NCI-H1417 (cell line): Measurements from ENCODE around the gene SCYGR7.

ENCODE experiments used
- DNase-seq, 3 experiments: peaks; one replicate each; lab custom pipeline; 2025; lab: John Stamatoyannopoulos, UW

Gene SCYGR7

GRCh38 chr2:227759411-227760118 lies 31.4 kb downstream of the SCYGR7 start:
- no peak for DNase-seq

- no peak for DNase-seq
Observed at GRCh38 chr2:227761740-227762476, 33.8 kb downstream of the SCYGR7 start.

- DNase-seq = no peak
Observed at GRCh38 chr2:227765788-227766372, 37.7 kb downstream of the SCYGR7 start.

GRCh38 chr2:227766373-227766883 lies 38.3 kb downstream of the SCYGR7 start:
- peak; percentile 39 to 82 (median 57) for DNase-seq

DNA sequence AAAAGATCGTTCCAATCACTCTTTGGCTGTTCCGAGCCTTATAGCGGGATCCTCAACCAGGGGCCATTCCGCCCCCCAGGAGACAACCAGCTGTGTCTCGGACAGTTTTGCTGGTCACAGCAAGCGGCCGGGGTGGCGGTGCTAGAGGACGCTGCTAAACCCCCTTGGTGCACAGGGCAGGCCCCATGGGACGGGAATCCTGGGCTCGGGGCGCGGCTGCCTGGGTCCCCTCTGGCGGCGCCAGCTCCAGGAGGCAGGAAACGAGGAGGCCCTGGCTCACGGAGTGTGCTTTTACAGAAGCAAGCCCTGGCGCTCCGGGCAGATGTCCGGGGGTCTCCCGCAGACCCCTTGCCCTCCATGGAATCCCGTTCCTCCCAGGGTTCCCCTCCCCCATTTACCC lies 39.7 kb downstream of the SCYGR7 start:
- no peak for DNase-seq

- peak; percentile 23 to 67 (median 49) for DNase-seq
Observed at GRCh38 chr2:227772197-227772661, 44.1 kb downstream of the SCYGR7 start.

DNA sequence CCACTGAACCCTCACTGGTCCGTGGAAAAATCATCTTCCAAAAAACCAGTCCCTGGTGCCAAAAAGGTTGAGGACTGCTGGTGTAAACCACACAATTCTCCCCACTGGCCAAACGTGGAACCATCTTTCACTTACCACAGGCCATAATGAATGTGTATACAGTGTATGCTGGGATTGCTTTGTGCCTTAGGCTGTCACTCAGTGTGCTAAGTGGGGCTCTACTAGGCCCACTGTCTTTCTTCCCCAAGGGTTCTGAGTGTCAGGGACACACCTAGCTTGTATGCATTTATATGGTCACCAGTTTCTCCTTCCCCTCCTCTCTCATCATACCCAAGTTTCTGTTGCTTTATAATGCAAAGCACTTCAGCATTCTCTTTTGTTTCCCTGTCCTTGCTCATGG lies 44.8 kb downstream of the SCYGR7 start:
- no peak for DNase-seq

DNA sequence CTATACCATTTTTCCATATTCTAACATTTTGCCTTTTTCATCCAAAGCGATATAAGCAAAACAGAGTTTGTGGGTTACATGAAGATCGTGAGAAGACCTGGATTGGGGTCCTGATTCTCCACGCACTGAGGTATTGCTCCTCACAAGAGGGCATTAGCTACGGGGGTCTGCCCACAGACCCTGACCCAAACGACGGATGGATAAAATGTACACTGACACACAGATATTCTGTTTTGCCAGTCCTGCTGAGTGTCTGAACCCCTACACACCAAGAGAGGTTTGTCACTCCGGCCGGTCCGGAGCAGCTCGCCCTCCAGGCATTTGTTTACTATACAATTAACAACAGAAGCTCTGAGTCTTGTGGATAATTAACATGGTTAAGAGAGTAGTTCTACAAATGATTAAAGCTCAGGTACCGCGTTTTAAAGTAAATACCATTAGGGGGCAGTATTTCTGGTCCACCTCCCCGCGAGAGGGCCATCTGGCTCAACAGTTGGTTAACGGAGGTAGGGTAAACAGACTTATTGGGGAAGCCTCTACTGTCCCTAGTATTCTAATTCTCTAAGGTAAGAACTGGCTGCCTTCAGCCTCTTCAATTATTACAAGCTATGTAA lies 46.0 kb downstream of the SCYGR7 start:
- DNase-seq = no peak

GRCh38 chr2:227774895-227775842 lies 47.0 kb downstream of the SCYGR7 start:
- DNase-seq = no peak
